SK-N-MC (cell line): ENCODE measurements around the gene SPRY2.

ENCODE experiments used
- EZH2 ChIP-seq: fragments of 200-600 bp; sonication (generic); IDR thresholded peaks from one replicate; pipeline ENCODE4 v1.6.1; 2017; ENCODE audit warnings: antibody characterized with exemption
- POLR2AphosphoS5 ChIP-seq: IDR thresholded peaks from 2 replicates; pipeline ENCODE4 v1.6.1; 2012; ENCODE audit warnings: mild to moderate bottlenecking, low read depth, low read length, borderline replicate concordance

DNA sequence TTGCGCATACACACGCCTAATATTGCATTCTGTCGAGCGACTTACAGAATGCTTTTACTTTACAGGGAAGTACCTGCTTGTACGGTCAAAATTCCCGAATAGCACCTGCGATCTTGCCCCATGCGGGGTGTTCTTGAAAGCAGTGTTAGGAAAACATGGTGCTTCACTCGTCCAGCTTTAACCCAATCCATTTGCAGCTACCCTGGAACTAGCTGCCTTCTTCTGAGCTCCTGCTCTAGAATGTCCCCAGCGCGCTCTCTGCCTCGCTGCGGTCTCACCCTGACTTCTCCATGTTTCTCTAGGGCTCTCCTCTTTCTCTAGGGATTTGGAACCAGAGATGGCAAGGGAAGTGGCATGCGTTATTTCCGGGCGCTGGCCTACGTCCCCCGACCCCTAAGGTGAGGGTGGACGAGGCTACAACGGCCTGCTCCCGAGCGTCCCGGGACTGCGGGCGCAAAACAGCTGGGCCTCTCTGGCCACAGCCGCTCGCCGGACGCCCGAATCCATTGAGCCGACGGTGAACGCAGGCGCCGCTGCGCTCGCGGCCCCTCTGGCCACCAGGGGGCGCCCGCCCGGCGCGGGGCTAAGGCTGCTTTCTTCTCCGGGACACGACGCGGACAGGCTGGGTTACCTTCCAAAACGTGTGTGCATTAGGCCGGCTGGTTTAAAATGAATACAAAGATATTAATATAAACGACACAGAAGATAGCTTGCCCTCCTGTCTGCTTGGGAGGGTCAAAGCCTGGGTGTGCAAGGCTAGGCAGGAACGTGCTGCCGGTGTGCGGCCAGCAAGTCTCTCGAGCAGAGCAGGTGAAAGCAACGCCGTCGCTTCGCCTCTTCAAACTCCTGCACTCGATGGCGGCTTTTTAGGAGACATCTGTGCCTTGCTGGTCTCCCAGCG, 1.8 kb upstream of the SPRY2 start:
- no peak for TF ChIP-seq EZH2
- TF ChIP-seq POLR2AphosphoS5 = no peak
